Brain microvascular endothelial cell (primary cell): ENCODE data around the gene RYR3.

ENCODE experiments used
- DNase-seq: peaks from one replicate; pipeline ENCODE4 v3.0.0-alpha.2; 2020
- H3K27ac ChIP-seq: fragments of 250-450 bp; sonication (Bioruptor Pico); 2 replicates; pipeline ENCODE4 v1.5.1; 2020; ENCODE audit warnings: mild to moderate bottlenecking, moderate library complexity
- H3K27me3 ChIP-seq: fragments of 250-450 bp; sonication (Bioruptor Pico); replicated peaks from 2 replicates; pipeline ENCODE4 v1.5.1; 2020; ENCODE audit warnings: mild to moderate bottlenecking
- H3K36me3 ChIP-seq: fragments of 250-450 bp; sonication (Bioruptor Pico); replicated peaks from 2 replicates; pipeline ENCODE4 v1.5.1; 2020; ENCODE audit warnings: mild to moderate bottlenecking
- H3K4me3 ChIP-seq: 2 replicates; pipeline ENCODE4 v1.5.1; 2011; ENCODE audit warnings: low read depth, mild to moderate bottlenecking, control low read depth, low read length, moderate library complexity
- CTCF ChIP-seq: IDR thresholded peaks from 2 replicates; pipeline ENCODE4 v1.5.1; 2011; ENCODE audit warnings: low read depth, mild to moderate bottlenecking, moderate library complexity, low read length, control low read depth, inconsistent platforms; ENCODE audit errors: missing control alignments
- in situ Hi-C: cut with HindIII; loops from 2 replicates; pipeline ENCODE4 v1.10.0; 2017; ENCODE audit warnings: low sequenced_read_pairs, low pct_ligation_motif_present

Gene RYR3

GRCh38 chr15:33903661-33904060, 592.9 kb downstream of the RYR3 start:
- Histone ChIP-seq H3K27ac (no peak overlapping the region), H3K4me3 (no peak overlapping the region), H3K36me3 (no peaks in the 10 kb centered on the region), H3K27me3 (no peaks in the 10 kb centered on the region)
- no peak for DNase-seq
- TF ChIP-seq CTCF = no peak
- in situ Hi-C loops = no loop called here

DNA sequence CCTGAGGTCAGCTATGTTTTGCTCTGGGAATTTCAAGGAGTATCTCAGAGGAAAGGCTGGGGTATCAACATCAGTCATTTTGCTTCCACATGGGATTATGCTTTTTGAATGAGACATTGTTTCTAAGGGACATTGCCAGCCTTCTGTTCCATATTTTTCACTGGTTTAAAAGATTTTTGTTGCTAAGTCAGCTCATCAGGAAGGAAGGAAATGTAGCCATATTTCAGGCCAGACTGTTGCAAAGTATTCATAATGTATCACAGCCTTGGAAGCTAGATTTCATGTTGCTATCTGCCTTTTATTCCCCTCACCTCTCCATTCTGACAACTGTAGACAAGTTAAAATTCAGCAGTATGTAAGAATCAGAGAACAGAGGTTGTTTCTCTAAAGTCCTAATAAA, 596.6 kb downstream of the RYR3 start:
- Histone ChIP-seq H3K27me3 (no peaks in the 10 kb centered on the region), H3K36me3 (no peaks in the 10 kb centered on the region), H3K27ac (no peak overlapping the region), H3K4me3 (no peak overlapping the region)
- DNase-seq = no peak
- TF ChIP-seq CTCF = no peak
- in situ Hi-C loops = no loop called here

GRCh38 chr15:33908406-33908805, 597.6 kb downstream of the RYR3 start:
- Histone ChIP-seq H3K27me3 (no peaks in the 10 kb centered on the region), H3K4me3 (no peak overlapping the region), H3K36me3 (no peaks in the 10 kb centered on the region), H3K27ac (peak overlapping the region; percentile 15)
- no peak for TF ChIP-seq CTCF
- in situ Hi-C loops = no loop called here
- DNase-seq = peak; percentile 16

GRCh38 chr15:33910741-33911140, 600.0 kb downstream of the RYR3 start:
- Histone ChIP-seq H3K27ac (peak overlapping the region; percentile 38), H3K4me3 (no peak overlapping the region), H3K36me3 (no peaks in the 10 kb centered on the region), H3K27me3 (no peaks in the 10 kb centered on the region)
- in situ Hi-C loops = no loop called here
- peak; percentile 10 for DNase-seq
- TF ChIP-seq CTCF = no peak

GRCh38 chr15:33912326-33912725, 601.6 kb downstream of the RYR3 start:
- Histone ChIP-seq H3K36me3 (no peaks in the 10 kb centered on the region), H3K4me3 (no peak overlapping the region), H3K27ac (no peak overlapping the region), H3K27me3 (no peaks in the 10 kb centered on the region)
- DNase-seq = no peak
- in situ Hi-C loops = no loop called here
- TF ChIP-seq CTCF = no peak

DNA sequence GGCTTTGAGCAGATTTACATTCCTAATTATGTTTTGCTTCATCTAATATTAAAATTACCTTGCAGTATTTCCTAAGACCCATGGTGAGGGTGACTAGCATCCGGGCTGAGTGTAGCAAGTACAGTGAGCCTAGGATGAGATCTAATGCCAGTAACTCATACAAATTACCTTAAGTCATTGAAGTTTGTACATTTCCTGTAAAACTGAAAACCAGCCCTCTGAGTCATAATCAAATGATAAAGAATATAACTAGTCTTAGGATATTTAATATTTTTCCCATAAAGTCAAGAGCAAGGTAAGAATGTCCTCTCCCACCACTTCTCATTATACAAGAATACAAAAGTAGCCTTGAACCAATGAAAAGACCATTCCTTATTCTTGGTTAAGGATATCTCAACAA, 602.7 kb downstream of the RYR3 start:
- Histone ChIP-seq H3K4me3 (no peak overlapping the region), H3K36me3 (no peaks in the 10 kb centered on the region), H3K27me3 (no peaks in the 10 kb centered on the region), H3K27ac (no peak overlapping the region)
- no peak for TF ChIP-seq CTCF
- in situ Hi-C loops = no loop called here
- no peak for DNase-seq
